ENCODE results near the gene ZNF207.

DNA sequence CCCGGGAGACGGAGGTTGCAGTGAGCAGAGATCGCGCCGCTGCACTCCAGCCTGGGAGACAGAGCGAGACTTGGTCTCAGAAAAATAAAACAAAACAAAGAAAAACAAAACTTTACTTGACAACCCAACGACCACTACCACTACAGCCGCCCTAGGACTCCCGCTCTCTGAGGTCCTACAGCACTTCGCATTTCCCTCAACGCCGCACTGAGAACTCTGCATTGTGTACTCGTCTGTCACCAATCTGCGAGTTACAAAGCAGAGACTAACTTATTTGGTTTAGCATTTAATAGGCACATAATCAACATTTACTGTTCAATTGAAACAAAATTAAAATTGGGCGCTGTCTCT, 479 bp upstream of the ZNF207 start:
- TF ChIP-seq ZNF77 (CRISPR knock-in tag; IDR thresholded peaks at IDR 0.05) (no peak), TAF1 (IDR thresholded peaks at IDR 0.05; ENCODE audit: control insufficient read depth, extremely low read depth, insufficient read depth, low read length, severe bottlenecking) (no peak), EGR1 (conservative IDR thresholded peaks at IDR 0.05) (no peak), NR0B1 (IDR thresholded peaks at IDR 0.05; ENCODE audit: partially characterized antibody) (no peak), ZNF830 (CRISPR knock-in tag; IDR thresholded peaks at IDR 0.05) (no peak), SIN3A (IDR thresholded peaks at IDR 0.05; ENCODE audit: borderline replicate concordance in 2 of 2, control insufficient read depth in 1 of 2, low read depth in 2 of 2, low read length in 2 of 2) (no peak), SPI1 (IDR thresholded peaks at IDR 0.05; ENCODE audit: borderline replicate concordance, low read depth, low read length) (no peak), ELF4 (CRISPR knock-in tag; IDR thresholded peaks at IDR 0.05) (no peak), NR2C2 (CRISPR knock-in tag; IDR thresholded peaks at IDR 0.05) (no peak), NR2C2 (tag; IDR thresholded peaks at IDR 0.05) (no peak), ZNF785 (CRISPR knock-in tag; IDR thresholded peaks at IDR 0.05) (no peak)
- TF ChIP-seq, protein P1, sequence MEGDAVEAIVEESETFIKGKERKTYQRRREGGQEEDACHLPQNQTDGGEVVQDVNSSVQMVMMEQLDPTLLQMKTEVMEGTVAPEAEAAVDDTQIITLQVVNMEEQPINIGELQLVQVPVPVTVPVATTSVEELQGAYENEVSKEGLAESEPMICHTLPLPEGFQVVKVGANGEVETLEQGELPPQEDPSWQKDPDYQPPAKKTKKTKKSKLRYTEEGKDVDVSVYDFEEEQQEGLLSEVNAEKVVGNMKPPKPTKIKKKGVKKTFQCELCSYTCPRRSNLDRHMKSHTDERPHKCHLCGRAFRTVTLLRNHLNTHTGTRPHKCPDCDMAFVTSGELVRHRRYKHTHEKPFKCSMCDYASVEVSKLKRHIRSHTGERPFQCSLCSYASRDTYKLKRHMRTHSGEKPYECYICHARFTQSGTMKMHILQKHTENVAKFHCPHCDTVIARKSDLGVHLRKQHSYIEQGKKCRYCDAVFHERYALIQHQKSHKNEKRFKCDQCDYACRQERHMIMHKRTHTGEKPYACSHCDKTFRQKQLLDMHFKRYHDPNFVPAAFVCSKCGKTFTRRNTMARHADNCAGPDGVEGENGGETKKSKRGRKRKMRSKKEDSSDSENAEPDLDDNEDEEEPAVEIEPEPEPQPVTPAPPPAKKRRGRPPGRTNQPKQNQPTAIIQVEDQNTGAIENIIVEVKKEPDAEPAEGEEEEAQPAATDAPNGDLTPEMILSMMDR (IDR thresholded peaks at IDR 0.05 in 2 of 3, conservative IDR thresholded peaks at IDR 0.05 in 1 of 3; ENCODE audit: insufficient read depth in 2 of 3, low read depth in 1 of 3, low read length in 3 of 3) = no peak
